SK-N-DZ (cell line): ENCODE measurements around the gene CIC.

Experiments
- DNase-seq: peaks from one replicate; pipeline ENCODE4 v3.0.0-alpha.2; 2015; ENCODE audit warnings: low spot score

The CIC gene

DNA sequence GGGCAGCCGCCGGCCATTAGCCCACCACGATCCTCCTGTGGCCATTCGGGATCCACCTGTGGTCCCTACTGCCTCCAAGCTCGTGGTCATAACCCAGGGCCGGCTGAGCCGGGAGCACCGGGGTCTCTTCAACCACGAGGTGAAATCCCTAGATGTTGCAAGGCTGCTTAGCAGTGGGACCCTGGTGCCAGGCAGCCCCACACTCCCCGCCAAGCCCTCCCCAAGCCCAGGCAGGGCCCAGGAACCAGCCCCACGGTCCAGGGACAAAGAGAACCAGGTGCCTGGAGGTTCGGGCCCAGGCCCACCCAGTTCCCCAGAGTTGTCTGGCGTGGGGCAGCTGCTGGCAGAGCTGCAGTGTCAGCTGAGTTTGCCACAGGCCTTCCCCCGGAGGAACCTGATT, 40.6 kb downstream of the CIC start:
- no peak for DNase-seq

DNA sequence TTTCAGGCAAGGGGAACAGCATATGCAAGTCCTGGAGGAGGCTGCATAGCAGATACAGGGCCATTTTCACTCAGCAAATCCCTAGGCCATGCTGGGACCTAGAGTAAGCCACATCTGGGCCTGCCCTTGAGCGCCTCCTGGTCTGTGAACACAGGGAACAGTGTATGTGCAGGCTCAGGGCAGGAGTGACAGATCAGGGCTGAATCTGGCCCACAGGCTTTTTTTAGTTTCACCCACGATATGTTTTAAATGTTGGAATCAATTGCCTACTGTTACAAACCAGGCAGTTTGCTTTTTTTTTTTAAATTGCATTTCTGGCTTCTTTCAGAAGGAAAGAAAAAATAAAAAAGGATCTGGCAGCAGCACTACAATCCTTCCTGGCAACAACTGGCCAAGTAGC, 42.6 kb downstream of the CIC start:
- DNase-seq: peak; percentile 63

DNA sequence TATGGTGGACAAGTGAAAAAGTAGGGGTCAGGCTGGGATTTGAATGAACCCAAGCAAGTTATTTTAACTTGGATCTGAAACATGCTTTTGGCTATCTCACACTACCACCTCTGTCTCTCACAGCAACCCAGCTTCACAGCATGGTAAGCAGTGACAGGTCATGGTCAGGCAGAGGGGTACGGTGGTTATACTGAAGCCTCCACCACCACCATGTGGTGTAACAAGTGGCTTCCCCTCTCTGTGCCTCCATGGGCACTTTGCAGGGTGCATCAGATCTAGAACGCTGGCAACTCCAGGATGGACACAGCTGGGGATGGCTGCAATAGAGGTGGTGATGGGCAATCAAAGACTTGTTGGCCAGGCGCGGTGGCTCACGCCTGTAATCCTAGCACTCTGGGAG, 43.3 kb downstream of the CIC start:
- DNase-seq: no peak

DNA sequence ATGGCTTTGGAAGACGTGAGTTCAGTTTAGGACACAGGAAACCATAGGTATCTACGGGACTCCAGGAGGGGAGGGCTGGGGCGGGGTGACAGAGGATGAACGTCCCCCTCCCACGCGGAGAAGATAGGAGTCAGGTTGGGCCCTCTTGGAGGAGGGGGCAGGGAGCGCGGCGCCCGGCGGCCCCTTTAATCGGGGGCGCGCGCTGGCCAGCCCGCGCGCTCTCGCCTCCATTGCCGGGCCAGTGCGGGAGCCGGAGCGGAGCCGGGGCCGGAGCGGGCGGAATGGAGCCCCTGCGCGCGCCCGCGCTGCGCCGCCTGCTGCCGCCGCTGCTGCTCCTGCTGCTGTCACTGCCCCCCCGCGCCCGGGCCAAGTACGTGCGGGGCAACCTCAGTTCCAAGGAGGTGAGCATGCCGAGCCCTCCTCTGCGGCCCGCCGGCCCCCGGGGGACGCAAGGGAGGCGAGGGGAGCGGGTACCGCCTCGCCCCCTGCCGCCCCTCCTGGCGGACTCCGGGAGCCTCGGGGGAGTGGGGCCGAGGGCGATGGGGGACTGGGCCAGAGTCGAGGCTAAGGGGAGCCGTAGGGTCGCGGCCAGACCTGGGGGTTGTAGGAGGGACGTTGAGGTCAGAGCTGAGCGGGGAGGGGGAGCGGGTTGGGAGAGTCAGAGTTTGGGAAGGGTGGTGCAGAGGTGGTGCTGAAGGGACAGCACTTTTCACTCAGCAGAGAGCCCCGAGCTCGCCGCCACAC, 44.2 kb downstream of the CIC start, which contains the start of gene TMEM145:
TMEM145 (plus strand) TSS at position 214 of the 744 bp plus-strand sequence; CDS start at position 282, 68 bp downstream.
- peak; percentile 62 for DNase-seq

DNA sequence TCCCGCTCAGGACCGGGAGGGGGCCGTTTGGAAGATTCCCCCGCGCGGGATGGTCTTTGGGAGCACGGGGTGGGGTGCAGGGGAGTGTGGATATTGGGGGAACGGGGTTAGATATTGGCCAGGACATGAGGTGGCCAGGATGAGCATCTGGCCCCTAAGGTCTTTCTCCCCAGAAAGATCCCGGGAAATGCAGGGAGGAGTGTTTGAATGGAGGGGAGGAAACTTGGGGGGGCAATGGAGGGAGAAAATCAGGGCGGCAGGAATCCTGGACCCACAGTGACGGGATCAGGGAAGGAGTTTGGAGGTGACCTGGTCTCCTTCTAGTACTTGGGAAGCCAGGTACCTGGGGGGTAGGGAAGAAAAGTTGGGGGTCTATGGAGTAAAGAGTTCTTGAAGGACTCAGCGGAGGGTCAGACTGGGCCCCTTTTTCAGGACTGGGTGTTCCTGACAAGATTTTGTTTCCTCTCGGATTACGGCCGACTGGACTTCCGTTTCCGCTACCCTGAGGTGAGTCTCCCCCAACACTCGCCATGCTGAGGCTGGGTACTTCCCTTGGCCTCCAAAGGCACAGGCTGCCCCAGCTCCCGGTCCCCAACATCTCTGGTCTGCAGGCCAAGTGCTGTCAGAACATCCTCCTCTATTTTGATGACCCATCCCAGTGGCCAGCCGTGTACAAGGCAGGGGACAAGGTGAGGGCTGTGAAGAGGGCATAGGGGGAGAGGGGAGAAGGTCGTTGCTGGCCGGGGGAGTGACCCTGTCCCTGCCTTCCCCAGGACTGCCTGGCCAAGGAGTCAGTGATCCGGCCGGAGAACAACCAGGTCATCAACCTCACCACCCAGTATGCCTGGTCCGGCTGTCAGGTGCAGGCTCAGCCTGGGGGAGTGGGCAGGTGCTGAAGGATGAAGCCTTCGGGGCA, 45.0 kb downstream of the CIC start:
- DNase-seq: no peak

DNA sequence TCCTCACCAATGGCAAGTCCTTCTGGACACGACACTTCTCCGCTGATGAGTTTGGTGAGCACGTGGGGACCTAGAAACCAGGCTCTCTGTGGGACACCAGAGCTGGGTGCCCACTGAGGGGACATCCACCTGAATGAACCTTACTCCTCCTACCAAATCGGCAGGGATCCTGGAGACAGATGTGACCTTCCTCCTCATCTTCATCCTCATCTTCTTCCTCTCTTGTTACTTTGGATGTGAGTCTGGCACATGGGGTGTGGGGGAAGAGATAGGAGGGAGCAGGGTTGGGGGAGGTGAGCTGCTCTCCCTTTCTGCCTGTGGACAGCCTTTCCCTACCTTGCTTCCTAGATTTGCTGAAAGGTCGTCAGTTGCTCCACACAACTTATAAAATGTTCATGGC, 46.0 kb downstream of the CIC start:
- DNase-seq: no peak

DNA sequence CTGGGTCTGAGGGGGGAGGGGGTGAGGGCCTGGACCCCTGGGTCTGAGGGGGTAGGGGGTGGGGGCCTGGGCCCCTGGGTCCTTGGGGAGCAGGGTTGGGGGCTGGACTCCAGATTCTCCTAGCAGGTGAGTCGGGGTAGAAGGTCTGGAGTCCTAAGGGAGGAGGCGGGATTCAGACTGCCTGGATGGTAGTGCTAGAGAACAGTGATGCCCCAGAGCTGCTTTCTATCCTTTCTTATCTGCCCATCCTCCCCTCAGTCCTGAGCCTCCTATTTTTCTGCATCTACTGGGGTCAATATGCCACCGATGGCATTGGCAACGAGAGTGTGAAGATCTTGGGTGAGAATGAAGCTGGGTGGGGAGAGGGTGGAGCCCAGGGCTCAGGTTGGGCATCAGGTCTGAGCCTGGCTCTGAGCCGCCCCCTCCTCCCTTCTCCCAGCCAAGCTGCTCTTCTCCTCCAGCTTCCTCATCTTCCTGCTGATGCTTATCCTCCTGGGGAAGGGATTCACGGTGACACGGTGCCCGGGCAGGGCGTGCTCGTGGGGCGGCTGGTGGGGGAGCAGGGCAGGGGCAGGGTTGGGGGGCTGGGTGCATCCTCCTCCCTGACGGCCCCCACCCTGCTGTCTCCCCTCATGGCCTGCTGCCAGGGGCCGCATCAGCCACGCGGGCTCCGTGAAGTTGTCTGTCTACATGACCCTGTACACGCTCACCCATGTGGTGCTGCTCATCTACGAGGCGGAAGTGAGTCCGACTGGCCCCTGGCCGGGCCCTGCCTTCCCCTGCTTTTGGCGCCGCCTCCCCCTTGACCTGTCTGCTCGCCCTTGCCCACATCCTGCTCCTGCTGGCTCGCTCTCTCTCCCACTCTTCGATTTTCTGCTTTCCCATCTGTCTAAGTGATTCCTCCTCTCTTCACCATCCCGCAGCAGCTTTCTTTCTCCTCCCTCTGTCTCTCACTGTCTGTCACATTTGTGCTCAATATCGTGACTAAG, 47.5 kb downstream of the CIC start:
- peak; percentile 67 for DNase-seq

DNA sequence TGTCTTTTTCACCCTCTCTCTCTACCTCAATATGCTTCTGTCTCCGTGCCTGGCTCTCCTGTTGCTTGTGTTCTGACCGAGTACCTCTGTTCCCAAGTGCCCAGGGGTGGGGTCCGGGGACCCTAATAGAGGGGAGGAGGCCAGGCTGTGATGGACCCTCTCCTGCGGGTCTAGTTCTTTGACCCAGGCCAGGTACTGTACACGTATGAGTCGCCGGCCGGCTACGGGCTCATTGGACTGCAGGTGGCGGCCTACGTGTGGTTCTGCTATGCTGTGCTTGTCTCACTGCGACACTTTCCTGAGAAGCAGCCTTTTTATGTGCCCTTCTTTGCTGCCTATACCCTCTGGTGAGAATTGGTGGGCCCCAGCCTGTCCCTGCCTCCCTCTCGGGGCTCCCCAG, 48.5 kb downstream of the CIC start:
- no peak for DNase-seq

DNA sequence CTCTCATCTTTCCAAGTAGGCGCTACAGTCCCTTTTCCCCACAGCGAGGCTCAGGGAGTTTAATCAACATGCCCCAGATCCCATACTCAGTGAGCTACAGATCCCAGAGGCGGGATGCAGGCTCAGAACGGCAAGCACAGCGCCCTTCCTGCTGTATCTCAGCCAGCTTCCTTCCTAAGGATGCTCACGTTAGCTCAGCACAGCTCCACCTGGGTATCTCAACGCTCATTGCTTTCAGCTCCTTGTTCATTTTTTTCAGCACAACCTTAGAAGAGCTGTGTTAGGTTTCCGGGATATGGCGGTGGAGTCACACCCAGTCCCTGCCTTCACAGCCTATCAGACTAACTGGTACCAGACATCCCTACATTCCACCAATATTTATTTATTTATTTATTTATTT, 53.3 kb downstream of the CIC start:
- no peak for DNase-seq

DNA sequence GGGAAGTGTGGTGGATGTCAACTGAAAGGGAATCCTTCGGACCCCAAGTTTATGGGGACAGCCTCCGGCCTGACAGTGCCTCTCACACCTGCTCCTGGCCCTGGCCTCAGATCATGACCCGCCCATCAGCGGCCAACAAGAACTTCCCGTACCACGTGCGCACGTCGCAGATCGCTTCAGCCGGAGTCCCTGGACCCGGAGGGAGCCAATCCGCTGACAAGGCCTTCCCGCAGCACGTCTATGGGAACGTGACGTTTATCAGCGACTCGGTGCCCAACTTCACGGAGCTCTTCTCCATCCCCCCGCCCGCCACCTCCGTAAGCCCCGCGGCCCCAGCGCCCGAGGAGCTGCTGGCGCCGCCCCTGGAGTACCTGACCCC, 54.4 kb downstream of the CIC start:
- DNase-seq: peak; percentile 34

DNA sequence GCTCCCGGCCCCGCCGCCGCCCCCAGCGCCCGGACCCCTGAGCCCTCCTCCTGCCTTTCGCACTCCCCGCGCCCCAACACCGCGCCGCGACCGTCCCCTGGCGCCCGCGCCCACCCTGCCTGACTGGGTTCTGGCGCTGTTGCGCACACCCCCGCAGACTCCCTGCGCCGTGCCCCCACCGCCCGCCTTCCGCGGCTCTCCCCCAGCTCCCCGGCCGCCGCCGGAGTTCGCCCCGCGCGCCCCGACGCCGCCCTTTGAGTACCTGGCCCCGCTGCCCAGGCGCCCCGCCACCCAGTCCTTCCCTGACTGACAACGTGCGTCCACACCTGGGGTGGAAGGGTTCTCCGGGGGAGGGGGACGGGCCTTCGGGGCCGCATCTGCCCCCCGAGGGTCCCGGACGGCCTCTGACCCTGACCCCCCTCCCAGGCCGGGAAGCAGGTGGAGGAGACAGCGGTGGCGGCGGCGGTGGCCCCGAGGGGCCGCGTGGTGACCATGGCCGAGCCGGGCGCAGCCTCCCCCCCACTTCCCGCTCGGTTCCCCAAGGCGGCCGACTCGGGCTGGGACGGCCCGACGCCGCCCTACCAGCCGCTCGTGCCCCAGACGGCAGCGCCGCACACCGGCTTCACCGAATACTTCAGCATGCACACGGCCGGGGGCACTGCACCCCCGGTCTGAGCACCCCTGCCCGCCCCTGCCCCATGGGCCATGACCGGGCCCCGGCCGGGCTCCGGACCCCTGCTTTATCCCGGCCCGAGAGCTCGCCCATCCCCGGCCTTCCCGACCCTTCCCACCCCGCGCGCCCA, 55.0 kb downstream of the CIC start:
- no peak for DNase-seq

DNA sequence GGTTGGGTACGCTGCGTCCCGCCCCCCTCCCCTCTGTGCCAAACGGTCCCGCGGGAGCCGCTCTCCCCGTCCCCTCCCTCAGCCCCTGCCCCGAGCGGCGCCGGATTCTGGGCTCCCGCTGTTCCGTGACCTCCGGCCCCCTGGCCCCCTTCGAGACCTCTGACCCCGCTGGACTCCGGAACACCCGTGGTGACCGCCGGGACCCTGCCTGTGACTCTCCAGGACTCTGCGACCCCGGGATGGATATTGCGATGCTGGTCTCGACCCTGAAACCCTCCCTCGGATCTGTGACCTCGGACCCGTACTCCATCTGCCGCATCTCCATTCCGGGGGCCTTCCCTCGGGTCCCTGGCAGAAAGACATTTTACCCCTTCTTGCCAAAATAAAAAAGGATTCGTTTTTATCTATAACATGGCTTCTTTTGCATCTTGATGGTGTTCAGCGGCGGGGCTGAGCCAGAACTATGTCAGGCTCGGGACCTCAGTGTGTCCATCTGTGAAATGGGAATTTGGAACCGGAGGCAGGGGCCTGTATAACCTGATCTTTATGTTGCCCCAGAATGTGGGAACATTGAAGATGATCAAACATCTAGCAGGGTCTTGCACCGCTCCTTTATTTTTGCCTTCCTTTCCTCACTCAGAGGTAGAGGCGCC, 55.7 kb downstream of the CIC start:
- no peak for DNase-seq

DNA sequence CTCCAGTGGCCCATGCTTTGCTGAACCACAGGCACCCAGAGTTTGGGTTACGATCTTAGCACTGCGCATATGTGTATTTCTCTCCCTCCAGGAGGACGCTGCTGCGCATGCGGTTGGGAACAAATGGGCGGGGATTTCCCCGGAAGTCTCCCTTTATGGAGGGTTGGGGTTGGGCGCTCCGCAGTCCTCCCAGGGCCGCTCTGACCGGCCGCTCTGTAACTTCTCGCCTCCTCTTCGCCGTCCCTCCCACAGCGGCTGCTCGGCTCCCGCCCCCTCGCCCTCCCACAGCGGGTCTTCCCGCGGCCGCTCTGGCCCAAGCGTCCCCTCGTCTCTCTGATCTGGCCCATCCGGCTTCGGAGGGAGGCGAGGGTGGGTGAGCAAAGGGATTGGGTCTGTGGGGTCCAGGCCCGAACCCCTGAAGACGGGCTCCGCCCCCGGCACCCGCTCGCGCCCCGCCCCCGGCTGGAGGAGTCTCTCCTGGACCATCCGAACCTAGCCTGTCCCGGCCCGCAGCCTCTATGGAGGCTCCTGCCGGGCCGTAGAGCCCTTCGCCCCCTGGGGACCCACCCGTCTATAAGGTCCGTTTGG, 56.4 kb downstream of the CIC start, which contains the start of gene MEGF8:
MEGF8 (plus strand) TSS at position 328 of the 588 bp plus-strand sequence. CDS start 609 bp downstream, outside the sequence.
- DNase-seq: peak; percentile 99

DNA sequence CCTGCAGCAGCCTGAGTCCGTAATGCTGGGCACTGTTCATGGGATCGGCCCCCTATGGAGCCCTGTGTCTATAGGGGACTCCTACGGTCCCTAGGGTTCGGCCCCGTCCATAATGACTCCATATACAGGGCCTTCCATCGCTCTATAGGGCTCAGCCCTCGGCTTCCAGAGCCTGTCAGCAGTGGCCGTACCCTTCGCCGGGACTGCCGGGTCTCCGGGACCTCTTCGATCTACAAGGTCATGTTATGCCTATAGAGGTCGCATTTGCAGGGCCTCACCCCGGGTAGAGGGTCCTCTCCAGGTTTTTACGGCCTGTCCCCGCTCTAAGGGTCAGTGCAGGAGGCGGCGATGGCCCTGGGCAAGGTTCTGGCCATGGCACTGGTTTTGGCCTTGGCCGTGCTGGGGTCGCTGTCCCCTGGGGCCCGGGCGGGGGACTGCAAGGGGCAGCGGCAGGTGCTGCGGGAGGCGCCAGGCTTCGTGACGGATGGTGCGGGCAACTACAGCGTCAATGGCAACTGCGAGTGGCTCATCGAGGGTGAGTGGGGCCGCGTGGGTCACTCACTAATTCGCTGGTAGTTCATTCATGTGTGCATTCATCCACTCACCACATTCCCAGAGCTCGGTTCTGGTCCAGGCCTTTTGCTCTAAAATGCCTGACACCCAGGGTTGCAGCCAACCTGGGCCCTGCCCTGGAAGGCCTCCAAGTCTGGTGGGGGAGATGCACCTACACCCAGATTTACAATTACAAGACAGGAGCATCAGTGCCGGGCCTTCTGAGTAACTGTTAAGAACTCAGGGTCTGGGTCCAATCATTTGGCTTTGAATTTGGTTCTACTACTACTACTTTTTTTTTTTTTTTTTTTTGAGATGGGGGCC, 57.1 kb downstream of the CIC start:
- peak; percentile 30 for DNase-seq

DNA sequence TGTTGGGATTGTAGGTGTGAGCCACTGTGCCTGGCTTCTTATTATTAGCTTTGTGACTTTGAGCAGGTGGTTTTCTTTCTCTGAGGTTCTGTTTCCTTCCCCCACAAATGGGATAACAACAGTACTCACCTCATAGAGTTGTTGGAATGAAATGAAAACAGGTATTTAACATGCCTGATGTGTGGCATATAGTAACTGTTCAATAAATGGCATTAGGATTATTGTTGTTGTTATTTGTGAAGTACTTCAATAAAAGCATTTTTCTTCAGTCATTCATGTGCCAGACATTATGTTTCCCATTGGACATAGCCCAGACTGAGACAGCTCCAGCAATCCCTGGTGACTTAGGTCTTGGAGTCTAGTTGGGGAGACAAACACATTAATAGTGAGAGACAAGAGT, 57.9 kb downstream of the CIC start:
- no peak for DNase-seq

DNA sequence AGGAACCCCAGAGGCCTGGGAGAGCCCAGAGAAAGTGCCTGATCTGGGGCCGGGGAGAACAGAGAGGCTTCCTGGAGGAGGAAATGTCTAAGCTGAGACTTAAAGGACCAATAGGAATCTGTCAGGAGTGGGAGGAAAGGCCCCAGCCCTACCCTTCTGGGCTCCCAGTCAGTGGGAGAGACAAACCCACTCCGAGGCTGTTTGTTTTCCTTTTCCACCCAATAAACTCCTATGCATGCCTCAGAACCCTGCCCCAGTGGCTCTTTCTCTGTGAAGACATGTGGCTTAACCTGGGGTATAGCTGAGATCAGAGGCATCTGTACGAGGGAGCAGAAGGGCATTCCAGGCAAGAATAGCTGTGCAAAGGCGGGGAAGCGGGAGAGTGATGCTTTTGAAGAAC, 58.3 kb downstream of the CIC start:
- DNase-seq: no peak

DNA sequence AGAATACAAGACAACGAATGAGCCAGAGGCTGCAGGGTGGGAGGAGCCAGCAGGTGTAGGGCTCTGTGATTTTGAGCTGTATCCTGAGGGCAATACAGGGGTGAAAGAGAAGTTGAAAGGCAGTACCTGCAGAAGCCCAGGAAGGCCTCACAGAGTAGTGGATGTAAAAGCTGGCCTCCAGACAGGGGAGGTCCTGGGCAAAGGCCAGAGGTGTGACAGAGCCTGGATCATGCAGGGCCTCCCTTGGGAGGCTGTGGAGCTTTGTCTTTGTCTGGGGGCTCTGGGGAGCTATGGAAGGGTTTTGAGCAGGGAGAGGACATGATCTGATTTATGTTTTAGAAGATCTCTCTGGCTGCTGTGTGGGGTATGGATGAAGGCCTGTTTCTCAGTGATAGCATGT, 59.1 kb downstream of the CIC start:
- DNase-seq: no peak

DNA sequence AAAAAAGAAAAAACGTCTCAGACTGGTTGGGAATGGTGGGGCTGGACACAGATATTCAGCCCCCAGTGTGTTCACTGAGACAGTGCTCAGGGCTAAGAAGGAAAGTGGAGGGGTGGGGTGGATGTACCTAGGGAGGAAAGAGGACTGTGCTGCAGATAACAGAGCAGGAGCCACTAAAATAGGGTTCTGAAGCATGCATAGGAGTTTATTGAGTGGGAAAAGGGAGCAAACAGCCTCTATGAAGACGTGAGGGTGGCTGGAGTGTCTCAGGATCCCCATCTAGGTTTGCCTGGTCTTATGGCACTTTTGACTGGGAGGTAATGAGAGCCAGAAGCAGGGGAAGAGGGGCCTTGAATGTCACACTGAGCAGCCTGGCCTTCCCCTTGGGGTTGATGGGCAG, 59.8 kb downstream of the CIC start:
- DNase-seq: no peak

DNA sequence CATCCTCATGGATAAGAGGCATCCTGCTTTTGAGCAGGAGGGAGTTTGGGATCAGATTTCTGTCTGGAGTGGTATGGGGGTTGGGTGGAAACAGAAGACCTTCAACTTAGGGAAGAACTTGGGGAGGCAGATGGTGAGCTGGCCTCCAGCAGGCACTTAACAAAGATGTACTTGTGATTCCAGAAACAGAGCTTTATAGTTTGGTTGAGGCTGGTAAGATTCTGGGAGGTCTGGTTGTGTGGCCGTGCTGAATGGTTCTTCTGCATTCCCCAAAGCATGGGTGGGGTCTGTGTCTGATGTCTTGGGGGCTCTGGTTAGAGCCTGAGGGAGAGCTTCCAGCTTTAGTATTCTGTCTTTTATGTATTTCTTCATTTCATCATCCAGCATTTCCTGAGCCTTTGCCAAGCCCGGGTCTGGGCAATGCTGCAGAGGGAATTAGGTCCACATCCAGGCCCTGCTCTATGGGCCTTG, 61.2 kb downstream of the CIC start:
- DNase-seq: no peak
